Measurements from ENCODE around the gene KBTBD4.

DNA sequence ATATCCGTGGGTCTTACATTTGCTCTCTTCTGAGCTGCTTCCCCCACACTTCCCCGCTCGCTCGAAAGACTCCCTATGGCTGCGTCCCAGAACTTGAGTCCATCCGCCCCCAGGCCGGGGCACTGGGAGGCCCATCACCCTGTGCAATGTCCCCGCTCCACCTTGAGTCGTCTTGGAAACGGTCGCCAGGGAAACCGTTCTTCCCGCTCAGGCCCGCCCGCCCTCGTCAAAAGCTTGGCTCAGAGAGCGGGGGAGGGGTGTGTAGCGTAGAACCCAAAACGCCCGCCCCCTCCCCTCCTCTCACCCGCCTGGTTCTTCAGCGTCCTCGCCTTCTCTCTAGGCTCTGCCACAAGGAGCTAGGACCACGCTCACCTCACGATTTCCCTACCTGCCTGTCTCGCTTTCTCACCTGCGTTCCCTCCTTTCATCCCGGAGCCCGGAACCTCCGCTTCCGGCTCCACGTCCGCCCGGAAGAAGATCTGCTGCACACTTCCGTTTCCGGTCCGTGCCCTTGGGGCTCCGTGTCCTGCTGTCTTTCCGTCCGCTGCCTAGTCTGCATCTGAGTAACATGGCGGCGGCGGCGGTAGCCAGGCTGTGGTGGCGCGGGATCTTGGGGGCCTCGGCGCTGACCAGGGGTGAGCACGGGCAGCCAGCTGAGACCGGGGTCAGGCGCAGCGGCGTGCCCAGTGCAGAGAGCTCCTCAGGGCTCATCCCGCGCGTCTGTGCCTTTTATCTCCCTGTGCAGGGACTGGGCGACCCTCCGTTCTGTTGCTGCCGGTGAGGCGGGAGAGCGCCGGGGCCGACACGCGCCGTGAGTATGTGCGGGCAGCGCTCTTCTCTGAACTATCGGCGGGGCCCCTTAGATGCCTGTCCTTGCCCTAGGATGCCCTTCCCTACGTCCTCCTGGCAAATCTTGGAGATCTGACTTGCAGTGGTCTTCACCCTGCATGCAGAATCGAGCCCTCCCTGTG is at the start of gene KBTBD4, which contains the start of gene NDUFS3:
- TF ChIP-seq, protein P1, sequence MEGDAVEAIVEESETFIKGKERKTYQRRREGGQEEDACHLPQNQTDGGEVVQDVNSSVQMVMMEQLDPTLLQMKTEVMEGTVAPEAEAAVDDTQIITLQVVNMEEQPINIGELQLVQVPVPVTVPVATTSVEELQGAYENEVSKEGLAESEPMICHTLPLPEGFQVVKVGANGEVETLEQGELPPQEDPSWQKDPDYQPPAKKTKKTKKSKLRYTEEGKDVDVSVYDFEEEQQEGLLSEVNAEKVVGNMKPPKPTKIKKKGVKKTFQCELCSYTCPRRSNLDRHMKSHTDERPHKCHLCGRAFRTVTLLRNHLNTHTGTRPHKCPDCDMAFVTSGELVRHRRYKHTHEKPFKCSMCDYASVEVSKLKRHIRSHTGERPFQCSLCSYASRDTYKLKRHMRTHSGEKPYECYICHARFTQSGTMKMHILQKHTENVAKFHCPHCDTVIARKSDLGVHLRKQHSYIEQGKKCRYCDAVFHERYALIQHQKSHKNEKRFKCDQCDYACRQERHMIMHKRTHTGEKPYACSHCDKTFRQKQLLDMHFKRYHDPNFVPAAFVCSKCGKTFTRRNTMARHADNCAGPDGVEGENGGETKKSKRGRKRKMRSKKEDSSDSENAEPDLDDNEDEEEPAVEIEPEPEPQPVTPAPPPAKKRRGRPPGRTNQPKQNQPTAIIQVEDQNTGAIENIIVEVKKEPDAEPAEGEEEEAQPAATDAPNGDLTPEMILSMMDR (CRISPR knock-in tag; IDR thresholded peaks at IDR 0.05), result peak; percentile 20; the same call in 1 of the 2 replicates
- peak; percentile 68; the same call in 1 of the 2 replicates for TF ChIP-seq ZNF784 (CRISPR knock-in tag; IDR thresholded peaks at IDR 0.05; ENCODE audit: borderline replicate concordance)
- peak in 1 of 2 experiments; percentile 55; a peak in 2 of 4 replicates for TF ChIP-seq EP300 (IDR thresholded peaks at IDR 0.05; ENCODE audit: low read depth in 2 of 2, low read length in 2 of 2)
- peak; percentile 72 for TF ChIP-seq EP300 (CRISPR knock-in tag; IDR thresholded peaks at IDR 0.05; ENCODE audit: borderline replicate concordance)
- peak; percentile 97; the same call in 1 of the 2 replicates for TF ChIP-seq IKZF5 (CRISPR knock-in tag; IDR thresholded peaks at IDR 0.05)
- peak; percentile 85 for TF ChIP-seq POLR2AphosphoS5 (IDR thresholded peaks at IDR 0.05; ENCODE audit: low read depth, low read length)
- TF ChIP-seq, protein P2, sequence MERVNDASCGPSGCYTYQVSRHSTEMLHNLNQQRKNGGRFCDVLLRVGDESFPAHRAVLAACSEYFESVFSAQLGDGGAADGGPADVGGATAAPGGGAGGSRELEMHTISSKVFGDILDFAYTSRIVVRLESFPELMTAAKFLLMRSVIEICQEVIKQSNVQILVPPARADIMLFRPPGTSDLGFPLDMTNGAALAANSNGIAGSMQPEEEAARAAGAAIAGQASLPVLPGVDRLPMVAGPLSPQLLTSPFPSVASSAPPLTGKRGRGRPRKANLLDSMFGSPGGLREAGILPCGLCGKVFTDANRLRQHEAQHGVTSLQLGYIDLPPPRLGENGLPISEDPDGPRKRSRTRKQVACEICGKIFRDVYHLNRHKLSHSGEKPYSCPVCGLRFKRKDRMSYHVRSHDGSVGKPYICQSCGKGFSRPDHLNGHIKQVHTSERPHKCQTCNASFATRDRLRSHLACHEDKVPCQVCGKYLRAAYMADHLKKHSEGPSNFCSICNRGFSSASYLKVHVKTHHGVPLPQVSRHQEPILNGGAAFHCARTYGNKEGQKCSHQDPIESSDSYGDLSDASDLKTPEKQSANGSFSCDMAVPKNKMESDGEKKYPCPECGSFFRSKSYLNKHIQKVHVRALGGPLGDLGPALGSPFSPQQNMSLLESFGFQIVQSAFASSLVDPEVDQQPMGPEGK (CRISPR knock-in tag; IDR thresholded peaks at IDR 0.05), result peak; percentile 59
- TF ChIP-seq, protein P3, sequence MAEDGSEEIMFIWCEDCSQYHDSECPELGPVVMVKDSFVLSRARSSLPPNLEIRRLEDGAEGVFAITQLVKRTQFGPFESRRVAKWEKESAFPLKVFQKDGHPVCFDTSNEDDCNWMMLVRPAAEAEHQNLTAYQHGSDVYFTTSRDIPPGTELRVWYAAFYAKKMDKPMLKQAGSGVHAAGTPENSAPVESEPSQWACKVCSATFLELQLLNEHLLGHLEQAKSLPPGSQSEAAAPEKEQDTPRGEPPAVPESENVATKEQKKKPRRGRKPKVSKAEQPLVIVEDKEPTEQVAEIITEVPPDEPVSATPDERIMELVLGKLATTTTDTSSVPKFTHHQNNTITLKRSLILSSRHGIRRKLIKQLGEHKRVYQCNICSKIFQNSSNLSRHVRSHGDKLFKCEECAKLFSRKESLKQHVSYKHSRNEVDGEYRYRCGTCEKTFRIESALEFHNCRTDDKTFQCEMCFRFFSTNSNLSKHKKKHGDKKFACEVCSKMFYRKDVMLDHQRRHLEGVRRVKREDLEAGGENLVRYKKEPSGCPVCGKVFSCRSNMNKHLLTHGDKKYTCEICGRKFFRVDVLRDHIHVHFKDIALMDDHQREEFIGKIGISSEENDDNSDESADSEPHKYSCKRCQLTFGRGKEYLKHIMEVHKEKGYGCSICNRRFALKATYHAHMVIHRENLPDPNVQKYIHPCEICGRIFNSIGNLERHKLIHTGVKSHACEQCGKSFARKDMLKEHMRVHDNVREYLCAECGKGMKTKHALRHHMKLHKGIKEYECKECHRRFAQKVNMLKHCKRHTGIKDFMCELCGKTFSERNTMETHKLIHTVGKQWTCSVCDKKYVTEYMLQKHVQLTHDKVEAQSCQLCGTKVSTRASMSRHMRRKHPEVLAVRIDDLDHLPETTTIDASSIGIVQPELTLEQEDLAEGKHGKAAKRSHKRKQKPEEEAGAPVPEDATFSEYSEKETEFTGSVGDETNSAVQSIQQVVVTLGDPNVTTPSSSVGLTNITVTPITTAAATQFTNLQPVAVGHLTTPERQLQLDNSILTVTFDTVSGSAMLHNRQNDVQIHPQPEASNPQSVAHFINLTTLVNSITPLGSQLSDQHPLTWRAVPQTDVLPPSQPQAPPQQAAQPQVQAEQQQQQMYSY (CRISPR knock-in tag; IDR thresholded peaks at IDR 0.05), result no peak
- TF ChIP-seq NR2F6 (IDR thresholded peaks at IDR 0.05), result no peak
- peak; percentile 65 for TF ChIP-seq NR2F6 (CRISPR knock-in tag; IDR thresholded peaks at IDR 0.05)
- TF ChIP-seq MYNN (CRISPR knock-in tag; IDR thresholded peaks at IDR 0.05; ENCODE audit: low read depth), result peak; percentile 95
- peak; percentile 44; the same call in 1 of the 2 replicates for TF ChIP-seq ZHX1 (CRISPR knock-in tag; IDR thresholded peaks at IDR 0.05; ENCODE audit: low read depth)
- no peak for TF ChIP-seq SMC3 (IDR thresholded peaks at IDR 0.05; ENCODE audit: low read length)
- TF ChIP-seq ZNF10 (CRISPR knock-in tag; IDR thresholded peaks at IDR 0.05; ENCODE audit: borderline replicate concordance, low read depth), result no peak
- no peak for TF ChIP-seq PREB (CRISPR knock-in tag; IDR thresholded peaks at IDR 0.05)
